ENCODE data around the gene DRC3. TPM values are rescaled to one million over a fixed set of nuclear protein-coding genes. Genes with fewer than 3 reads are reported as not detected.

DRC3 gene
- polyA plus RNA-seq: 1 to 10 TPM in 1 of 3 donors, under 1 TPM in 1, not detected in 1; 0.52 to 2.1 TPM

GRCh38 chr17:17972126-17972951 is at the start of gene DRC3, which contains the start of gene TOM1L2:
TSS of gene DRC3 (plus strand) at chr17:17972862. CDS start at chr17:17977599, 4,737 bp downstream.
TSS of gene TOM1L2 (minus strand) at chr17:17972400. CDS start at chr17:17972313, 87 bp downstream.
- Mint-ChIP-seq H3K9me3 (no peaks in the 10 kb centered on the region), H3K27ac (peak within 1 kb of the TSS; percentile 88 to 97 (median 97)), H3K27me3 (ENCODE audit: low read depth in 3 of 3) (peaks cover 8 to 14% (median 10%) of the 10 kb centered on the region in 3 donors), H3K4me1 (peaks cover 25 to 41% of the 10 kb centered on the region in 2 donors), H3K4me3 (peak within 1 kb of the TSS; percentile 94 to 97 (median 95)), H3K36me3 (no peaks in the 10 kb centered on the region)
- peak; percentile 100 for DNase-seq

DNA sequence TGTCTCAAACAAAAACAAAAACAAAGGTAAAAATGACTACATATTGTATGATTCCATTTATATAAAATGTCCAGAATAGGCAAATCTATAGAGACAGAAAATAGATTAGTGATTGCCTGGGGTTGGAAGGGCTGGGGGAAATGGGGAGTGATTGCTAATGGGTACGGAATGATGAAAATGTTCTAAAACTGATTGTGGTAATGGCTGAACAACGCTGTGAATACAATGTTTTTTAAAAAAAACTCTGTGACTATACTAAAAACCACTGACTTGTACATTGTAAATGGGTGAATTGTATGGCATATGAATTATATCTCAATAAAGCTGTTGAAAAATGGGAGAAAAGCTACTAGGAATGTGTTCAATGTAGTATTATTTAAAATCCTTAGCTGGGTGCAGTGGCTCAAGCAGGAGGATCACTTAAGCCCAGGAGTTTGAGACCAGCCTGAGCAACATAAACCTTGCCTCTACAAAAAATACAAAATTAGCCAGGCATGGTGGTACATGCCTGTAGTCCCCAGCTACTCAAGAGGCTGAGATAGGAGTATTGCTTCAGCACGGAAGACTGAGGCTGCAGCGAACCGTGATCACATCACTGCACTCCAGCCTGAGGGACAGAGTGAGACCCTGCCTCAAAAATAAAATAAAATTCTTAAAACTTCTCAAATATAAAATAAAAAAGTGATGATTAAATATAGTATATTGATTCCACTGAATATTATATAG is 48.4 kb upstream of the DRC3 start:
- Mint-ChIP-seq H3K4me1 (peaks cover 12 to 13% of the 10 kb centered on the region in 2 donors), H3K36me3 (no peaks in the 10 kb centered on the region), H3K9me3 (no peaks in the 10 kb centered on the region), H3K27me3 (ENCODE audit: low read depth in 3 of 3) (no peaks in the 10 kb centered on the region), H3K27ac (no peak overlapping the region), H3K4me3 (no peak overlapping the region)
- DNase-seq: no peak

GRCh38 chr17:17924857-17925250 is 47.8 kb upstream of the DRC3 start:
- Mint-ChIP-seq H3K4me1 (peaks cover 11 to 13% of the 10 kb centered on the region in 2 donors), H3K36me3 (no peaks in the 10 kb centered on the region), H3K27ac (no peak overlapping the region), H3K4me3 (no peak overlapping the region), H3K27me3 (ENCODE audit: low read depth in 3 of 3) (no peaks in the 10 kb centered on the region), H3K9me3 (no peaks in the 10 kb centered on the region)
- DNase-seq: no peak

DNA sequence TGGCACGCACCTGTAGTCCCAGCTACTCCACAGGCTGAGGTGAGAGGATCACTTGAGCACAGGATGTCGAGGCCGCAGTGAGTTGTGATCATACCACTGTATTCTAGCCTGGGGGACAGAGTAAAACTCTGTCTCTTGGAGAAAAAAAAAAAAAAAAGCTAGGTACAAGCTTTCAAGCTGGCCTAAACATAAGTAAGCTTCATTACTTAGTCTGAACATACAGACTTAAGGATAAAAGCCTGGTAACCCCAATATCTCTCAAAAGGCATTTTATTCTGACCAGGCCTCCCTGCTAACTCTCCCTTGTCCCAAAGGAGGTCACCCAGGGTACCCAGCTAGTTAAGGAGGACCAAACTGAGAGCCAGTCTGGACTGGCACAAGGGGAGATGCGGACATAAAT is 46.6 kb upstream of the DRC3 start:
- H3K4me1 Mint-ChIP-seq: peaks cover 9% of the 10 kb centered on the region in 2 donors

GRCh38 chr17:17926840-17927449 is 45.7 kb upstream of the DRC3 start:
- no peaks in the 10 kb centered on the region for H3K27me3 Mint-ChIP-seq (ENCODE audit: low read depth in 3 of 3)
- peak overlapping the region in 4 of 6 donors; percentile 12 to 48 (median 30) for H3K27ac Mint-ChIP-seq

More for the DNA sequence above, 46.6 kb upstream of the DRC3 start:
- Mint-ChIP-seq H3K36me3 (no peaks in the 10 kb centered on the region), H3K9me3 (no peaks in the 10 kb centered on the region), H3K27me3 (ENCODE audit: low read depth in 3 of 3) (no peaks in the 10 kb centered on the region), H3K4me3 (no peak overlapping the region), H3K27ac (no peak overlapping the region)
- DNase-seq: no peak

GRCh38 chr17:17928398-17929287 is 44.0 kb upstream of the DRC3 start:
- Mint-ChIP-seq H3K4me3 (no peak overlapping the region), H3K4me1 (peaks cover 0 to 2% of the 10 kb centered on the region in 2 donors), H3K27ac (no peak overlapping the region), H3K9me3 (no peaks in the 10 kb centered on the region), H3K27me3 (ENCODE audit: low read depth in 3 of 3) (no peaks in the 10 kb centered on the region), H3K36me3 (no peaks in the 10 kb centered on the region)
- no peak for DNase-seq

More at GRCh38 chr17:17926840-17927449, 45.7 kb upstream of the DRC3 start:
- no peaks in the 10 kb centered on the region for H3K9me3 Mint-ChIP-seq
- H3K4me3 Mint-ChIP-seq: no peak overlapping the region
- DNase-seq: no peak
- no peaks in the 10 kb centered on the region for H3K36me3 Mint-ChIP-seq
- H3K4me1 Mint-ChIP-seq: peaks cover under 1 to 5% of the 10 kb centered on the region in 2 donors

GRCh38 chr17:17929655-17930380 is 42.8 kb upstream of the DRC3 start:
- DNase-seq: no peak
- no peaks in the 10 kb centered on the region for H3K36me3 Mint-ChIP-seq
- no peak overlapping the region for H3K27ac Mint-ChIP-seq
- peaks cover 3% of the 10 kb centered on the region in 2 donors for H3K4me1 Mint-ChIP-seq
- H3K9me3 Mint-ChIP-seq: no peaks in the 10 kb centered on the region
- H3K27me3 Mint-ChIP-seq (ENCODE audit: low read depth in 3 of 3): no peaks in the 10 kb centered on the region
- H3K4me3 Mint-ChIP-seq: no peak overlapping the region

DNA sequence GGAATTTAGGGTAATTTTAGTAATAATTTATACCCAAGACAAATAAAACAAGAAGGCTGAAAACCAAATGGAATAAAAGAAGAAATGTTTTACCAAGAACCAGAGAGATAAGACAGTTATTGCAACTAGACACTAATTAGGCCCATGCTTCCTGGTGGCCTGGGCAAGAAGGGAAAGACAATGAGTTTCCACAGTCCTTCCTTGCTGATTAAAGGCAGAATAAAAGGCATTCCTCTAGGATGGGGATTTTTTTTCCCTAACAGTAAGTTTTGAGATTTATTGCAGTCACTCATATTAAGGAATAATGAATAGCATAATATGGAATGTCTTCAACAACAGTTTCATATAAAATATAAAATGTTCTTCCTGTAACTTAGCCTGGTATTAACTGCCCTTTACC is 42.0 kb upstream of the DRC3 start:
- no peak for DNase-seq
- Mint-ChIP-seq H3K27ac (no peak overlapping the region), H3K9me3 (no peaks in the 10 kb centered on the region), H3K4me1 (peaks cover 12% of the 10 kb centered on the region in 2 donors), H3K36me3 (no peaks in the 10 kb centered on the region), H3K27me3 (ENCODE audit: low read depth in 3 of 3) (no peaks in the 10 kb centered on the region), H3K4me3 (no peak overlapping the region)

DNA sequence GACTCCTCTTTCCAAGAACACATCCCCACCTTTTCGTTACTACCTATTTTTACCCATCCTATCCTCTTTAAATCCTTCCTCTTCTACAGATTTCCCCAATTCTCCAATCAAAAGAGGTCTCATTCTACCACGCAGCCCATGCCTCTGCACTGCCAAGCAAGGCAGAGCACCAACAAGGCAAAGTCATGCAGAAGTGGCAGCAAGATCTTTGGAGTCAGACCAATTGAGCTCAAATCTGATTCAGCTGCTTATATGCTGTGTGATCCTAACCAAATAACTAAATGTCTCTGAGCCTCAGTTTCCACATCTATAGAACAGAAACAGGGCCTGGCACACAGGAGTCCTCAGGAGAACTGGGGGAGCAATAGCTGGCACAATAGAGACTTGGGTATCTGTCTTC is 41.5 kb upstream of the DRC3 start:
- Mint-ChIP-seq H3K36me3 (no peaks in the 10 kb centered on the region), H3K4me1 (peaks cover 16% of the 10 kb centered on the region in 2 donors), H3K27ac (no peak overlapping the region), H3K9me3 (no peaks in the 10 kb centered on the region), H3K4me3 (no peak overlapping the region), H3K27me3 (ENCODE audit: low read depth in 3 of 3) (peaks cover 0 to 1% (median 0%) of the 10 kb centered on the region in 3 donors)
- DNase-seq: no peak

- DNase-seq: no peak
- peaks cover 20 to 24% of the 10 kb centered on the region in 2 donors for H3K4me1 Mint-ChIP-seq
- no peak overlapping the region for H3K4me3 Mint-ChIP-seq
- H3K27ac Mint-ChIP-seq: no peak overlapping the region
- no peaks in the 10 kb centered on the region for H3K36me3 Mint-ChIP-seq
- H3K27me3 Mint-ChIP-seq (ENCODE audit: low read depth in 3 of 3): peaks cover 0 to 1% (median 0%) of the 10 kb centered on the region in 3 donors
- H3K9me3 Mint-ChIP-seq: no peaks in the 10 kb centered on the region
These were observed 38.9 kb upstream of the DRC3 start for GRCh38 chr17:17933775-17934174.

DNA sequence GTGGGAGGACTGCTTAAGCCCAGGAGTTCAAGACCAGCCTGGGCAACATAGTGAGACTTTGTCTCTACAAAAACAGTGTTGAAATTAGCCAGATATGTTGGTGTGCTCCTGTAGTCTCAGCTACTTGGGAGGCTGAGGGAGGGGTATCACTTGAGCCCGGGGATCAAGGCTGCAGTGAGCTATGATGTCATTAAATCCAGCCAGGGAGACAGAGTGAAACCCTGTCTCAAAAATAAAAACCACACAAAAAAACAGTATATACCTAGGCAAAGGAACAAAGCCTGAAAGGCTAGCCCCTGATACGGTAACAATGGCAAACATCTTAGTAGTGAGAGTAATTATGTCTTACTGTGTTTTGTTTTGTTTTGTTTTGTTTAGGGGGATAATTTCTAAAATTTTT is 38.4 kb upstream of the DRC3 start:
- no peaks in the 10 kb centered on the region for H3K9me3 Mint-ChIP-seq
- H3K4me3 Mint-ChIP-seq: no peak overlapping the region
- H3K4me1 Mint-ChIP-seq: peaks cover 20 to 24% of the 10 kb centered on the region in 2 donors
- no peak for DNase-seq
- no peak overlapping the region for H3K27ac Mint-ChIP-seq
- peaks cover 0 to 1% (median 0%) of the 10 kb centered on the region in 3 donors for H3K27me3 Mint-ChIP-seq (ENCODE audit: low read depth in 3 of 3)
- H3K36me3 Mint-ChIP-seq: no peaks in the 10 kb centered on the region

DNA sequence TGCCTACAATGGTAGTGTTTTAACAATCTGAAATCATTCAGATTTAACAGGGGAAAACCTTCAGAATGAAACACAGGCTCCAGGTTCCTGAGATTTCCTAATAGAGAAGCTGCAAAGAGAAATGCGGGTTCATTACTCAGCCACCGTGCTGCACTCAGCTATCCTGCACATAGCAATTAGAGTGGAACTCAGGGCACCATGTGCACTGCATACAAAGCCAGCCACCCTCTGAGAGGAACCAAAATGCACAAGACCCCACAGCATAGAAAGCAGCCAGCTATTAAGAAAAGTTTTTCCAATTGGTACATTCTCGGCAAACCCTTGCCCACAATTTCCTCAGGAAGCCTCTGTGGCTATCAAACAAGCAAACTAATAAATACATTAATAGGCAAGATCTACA is 37.9 kb upstream of the DRC3 start:
- DNase-seq: no peak
- Mint-ChIP-seq H3K36me3 (no peaks in the 10 kb centered on the region), H3K9me3 (no peaks in the 10 kb centered on the region), H3K27ac (peak overlapping the region in 2 of 6 donors; percentile 2 to 54), H3K27me3 (ENCODE audit: low read depth in 3 of 3) (peaks cover 0 to 1% (median 0%) of the 10 kb centered on the region in 3 donors), H3K4me1 (peaks cover 20 to 24% of the 10 kb centered on the region in 2 donors), H3K4me3 (peak overlapping the region in 1 of 5 donors; percentile 7)

All from immature natural killer cell (primary cell).